HEK293T (cell line): ENCODE data around the gene PAF1.

Source experiments
- CTCF ChIA-PET: fragments of 350-600 bp; formaldehyde crosslinking; extraction: SDS; loops from one replicate; lab custom pipeline; 2021; ENCODE audit warnings: antibody characterized with exemption, inconsistent platforms; lab: Yijun Ruan, JAX
- POLR2A ChIA-PET: fragments of 350-600 bp; formaldehyde crosslinking; extraction: SDS; loops from one replicate; lab custom pipeline; 2020; ENCODE audit warnings: antibody characterized with exemption, inconsistent platforms; lab: Yijun Ruan, JAX
- DNase-seq: peaks from one replicate; pipeline ENCODE4 v3.0.0; 2012; ENCODE audit warnings: mixed read lengths; ENCODE audit errors: extremely low spot score
- ARNT ChIP-seq: fragments of 450-650 bp; IDR thresholded peaks from 2 replicates; pipeline ENCODE4 v1.6.1; 2017; ENCODE audit warnings: mild to moderate bottlenecking
- BHLHE40 ChIP-seq: fragments of 450-650 bp; IDR thresholded peaks from 2 replicates; pipeline ENCODE4 v1.6.1; 2016; ENCODE audit warnings: mild to moderate bottlenecking, moderate library complexity, borderline replicate concordance
- CTBP1 ChIP-seq: fragments of 450-650 bp; IDR thresholded peaks from 2 replicates; pipeline ENCODE4 v1.6.1; 2016; ENCODE audit warnings: borderline replicate concordance
- ELF4 ChIP-seq: fragments of 450-650 bp; IDR thresholded peaks from 2 replicates; pipeline ENCODE4 v1.6.1; 2017; ENCODE audit warnings: antibody characterized with exemption
- FOXA1 ChIP-seq: fragments of 450-650 bp; IDR thresholded peaks from 2 replicates; pipeline ENCODE4 v1.6.1; 2016; ENCODE audit warnings: mild to moderate bottlenecking
- FOXK2 ChIP-seq: fragments of 450-650 bp; IDR thresholded peaks from 2 replicates; pipeline ENCODE4 v1.6.1; 2016; ENCODE audit warnings: mild to moderate bottlenecking
- FOXM1 ChIP-seq: fragments of 450-650 bp; IDR thresholded peaks from 2 replicates; pipeline ENCODE4 v1.6.1; 2017; ENCODE audit warnings: mild to moderate bottlenecking, borderline replicate concordance
- HDGF ChIP-seq: fragments of 450-650 bp; IDR thresholded peaks from 2 replicates; pipeline ENCODE4 v1.6.1; 2017; ENCODE audit warnings: antibody characterized with exemption, borderline replicate concordance
- L3MBTL2 ChIP-seq: fragments of 450-650 bp; conservative IDR thresholded peaks from 2 replicates; pipeline ENCODE4 v1.6.1; 2016; ENCODE audit warnings: mild to moderate bottlenecking
- LEF1 ChIP-seq: fragments of 450-650 bp; IDR thresholded peaks from 2 replicates; pipeline ENCODE4 v1.6.1; 2017; ENCODE audit warnings: mild to moderate bottlenecking, borderline replicate concordance
- NFRKB ChIP-seq: fragments of 450-650 bp; IDR thresholded peaks from 2 replicates; pipeline ENCODE4 v1.6.1; 2016; ENCODE audit warnings: mild to moderate bottlenecking, moderate library complexity
- SP1 ChIP-seq: fragments of 450-650 bp; IDR thresholded peaks from 2 replicates; pipeline ENCODE4 v1.6.1; 2017
- SUZ12 ChIP-seq: fragments of 450-650 bp; IDR thresholded peaks from 2 replicates; pipeline ENCODE4 v1.6.1; 2016; ENCODE audit warnings: mild to moderate bottlenecking
- TARDBP ChIP-seq: fragments of 450-650 bp; IDR thresholded peaks from 2 replicates; pipeline ENCODE4 v1.6.1; 2016
- ZNF384 ChIP-seq: fragments of 450-650 bp; IDR thresholded peaks from 2 replicates; pipeline ENCODE4 v1.6.1; 2016
- TF ChIP-seq, protein P1 (sequence below): fragments of 450-650 bp; IDR thresholded peaks from 2 replicates; pipeline ENCODE4 v1.6.1; 2016

The PAF1 gene

DNA sequence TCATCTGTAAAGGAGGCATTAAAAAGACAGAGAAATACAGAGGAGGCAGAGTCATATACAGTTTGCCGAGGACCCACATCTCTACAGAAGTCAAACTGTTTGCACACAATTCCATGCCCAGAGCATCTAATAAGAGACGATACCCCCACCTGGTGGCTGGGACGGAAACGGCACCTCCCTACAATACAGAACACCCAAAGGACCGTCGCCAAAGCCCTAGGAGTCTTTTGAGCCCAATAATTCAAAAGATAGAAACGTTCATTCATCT is 20.9 kb upstream of the PAF1 start:
- ChIA-PET CTCF (interaction anchor here (0.9 to 1.9 kb wide), 5 partner anchors 10 to 103 kb away, joined by 3 to 25 read pairs (median 4); partner anchors contain the start of genes RPS16, SAMD4B and SELENOV), POLR2A (interaction anchor here (0.9 to 2.3 kb wide), 6 partner anchors 9 to 24 kb away, joined by 3 to 16 read pairs (median 7); partner anchors contain the start of genes MED29, PAF1 and RPS16)
- TF ChIP-seq HDGF (no peak), SP1 (no peak), FOXK2 (no peak), CTBP1 (no peak), ARNT (no peak), BHLHE40 (no peak), LEF1 (no peak), ZNF384 (no peak)
- TF ChIP-seq, protein P1, sequence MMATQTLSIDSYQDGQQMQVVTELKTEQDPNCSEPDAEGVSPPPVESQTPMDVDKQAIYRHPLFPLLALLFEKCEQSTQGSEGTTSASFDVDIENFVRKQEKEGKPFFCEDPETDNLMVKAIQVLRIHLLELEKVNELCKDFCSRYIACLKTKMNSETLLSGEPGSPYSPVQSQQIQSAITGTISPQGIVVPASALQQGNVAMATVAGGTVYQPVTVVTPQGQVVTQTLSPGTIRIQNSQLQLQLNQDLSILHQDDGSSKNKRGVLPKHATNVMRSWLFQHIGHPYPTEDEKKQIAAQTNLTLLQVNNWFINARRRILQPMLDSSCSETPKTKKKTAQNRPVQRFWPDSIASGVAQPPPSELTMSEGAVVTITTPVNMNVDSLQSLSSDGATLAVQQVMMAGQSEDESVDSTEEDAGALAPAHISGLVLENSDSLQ = no peak
- peak; percentile 67 for DNase-seq

DNA sequence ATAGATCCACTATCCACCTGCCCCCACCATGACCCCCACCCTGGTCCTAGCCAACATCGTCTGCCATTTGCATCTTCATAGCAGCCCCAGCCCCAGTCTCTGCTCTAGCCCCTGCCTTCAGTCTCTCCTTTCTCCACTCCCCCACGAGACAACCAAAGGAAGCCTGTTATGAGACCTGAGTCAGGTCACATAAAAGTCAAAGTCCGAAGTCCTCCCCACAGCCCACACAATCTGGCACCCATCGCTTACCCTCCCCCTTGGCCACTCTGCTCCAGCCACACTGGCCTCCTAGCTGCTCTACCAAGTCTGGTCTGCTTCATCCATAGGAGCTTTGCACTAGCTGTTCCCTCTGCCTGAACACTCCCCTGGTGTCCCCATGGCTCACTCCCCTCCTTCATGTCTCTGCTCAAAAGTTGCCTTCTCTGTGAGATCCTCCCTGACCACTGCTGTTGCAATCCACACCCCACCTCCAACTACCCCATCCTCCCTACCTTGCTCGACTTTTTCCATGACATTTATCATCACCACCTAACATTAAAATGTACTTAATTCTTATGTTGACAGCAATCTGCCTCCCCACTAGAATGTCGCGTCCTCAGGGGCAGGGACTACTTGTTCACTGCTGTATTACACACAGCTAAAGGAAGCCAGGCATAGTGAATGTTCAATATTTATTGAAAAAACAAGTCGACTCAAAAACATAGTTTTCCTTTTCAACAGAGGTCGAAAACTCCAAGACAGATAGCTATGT is 20.4 kb upstream of the PAF1 start:
- DNase-seq = no peak
- ChIA-PET POLR2A (interaction anchor here (0.9 to 2.3 kb wide), 6 partner anchors 9 to 25 kb away, joined by 3 to 16 read pairs (median 7); partner anchors contain the start of genes MED29, PAF1 and RPS16), CTCF (interaction anchor here (0.9 to 1.9 kb wide), 5 partner anchors 10 to 103 kb away, joined by 3 to 25 read pairs (median 4); partner anchors contain the start of genes RPS16, SAMD4B and SELENOV)
- TF ChIP-seq NFRKB (no peak), ELF4 (no peak), LEF1 (no peak), FOXK2 (no peak), ZNF384 (no peak), ARNT (no peak), HDGF (no peak), FOXA1 (no peak), SUZ12 (no peak), CTBP1 (no peak), FOXM1 (no peak), L3MBTL2 (no peak), SP1 (no peak), TARDBP (no peak), BHLHE40 (no peak)
- TF ChIP-seq, protein P1 = no peak

GRCh38 chr19:39410831-39411080 is 19.9 kb upstream of the PAF1 start:
- no peak for DNase-seq

DNA sequence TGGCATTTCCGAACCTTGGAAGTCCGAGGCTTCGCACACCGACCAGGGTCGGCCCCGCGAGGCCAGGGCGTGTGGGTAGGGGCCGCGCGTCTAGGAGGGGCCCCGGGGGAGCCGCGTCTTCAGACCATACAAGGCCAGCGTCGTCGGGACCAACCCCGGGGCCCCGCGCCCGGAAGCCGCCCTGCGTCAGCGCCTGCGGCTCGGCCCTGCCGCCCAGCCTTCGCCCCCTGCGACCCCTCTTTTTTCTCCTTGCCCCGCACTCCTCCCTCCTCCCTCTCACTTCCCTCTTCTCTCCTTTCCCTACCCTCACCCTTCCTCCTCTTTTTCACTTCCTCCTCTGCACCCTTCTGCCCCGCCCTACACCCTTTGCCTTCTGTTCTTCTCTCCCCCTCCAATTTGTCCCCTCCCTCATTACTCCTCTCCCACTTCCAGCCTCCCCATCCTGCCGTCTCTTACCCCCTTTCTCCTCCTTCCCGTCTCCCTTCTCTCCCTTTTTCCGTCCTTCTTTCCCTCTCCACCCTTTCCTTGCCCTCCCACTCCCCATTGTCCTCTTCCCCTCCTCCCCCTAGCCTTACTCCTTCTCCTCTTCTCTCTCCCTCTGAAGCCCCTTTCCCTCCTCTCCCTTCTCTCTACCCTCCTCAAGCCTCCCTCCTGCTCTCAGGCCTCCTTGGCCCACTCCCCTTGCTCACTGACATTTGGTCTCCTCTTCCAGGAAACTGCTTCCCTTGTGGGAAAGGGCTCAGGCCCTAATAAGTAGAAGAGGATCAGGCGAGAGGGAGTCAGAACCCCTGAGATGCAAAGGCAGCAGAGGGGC is 19.3 kb upstream of the PAF1 start:
- DNase-seq = no peak
- TF ChIP-seq, protein P1 = no peak
- no peak for TF ChIP-seq BHLHE40
- no peak for TF ChIP-seq FOXA1
- TF ChIP-seq ARNT = no peak
- TF ChIP-seq TARDBP = no peak
- TF ChIP-seq SUZ12 = no peak
- TF ChIP-seq ZNF384 = no peak
- TF ChIP-seq CTBP1 = no peak
- no peak for TF ChIP-seq FOXM1
- TF ChIP-seq L3MBTL2 = no peak; the same call in 1 of the 2 replicates
- TF ChIP-seq SP1 = no peak
- no peak for TF ChIP-seq HDGF
- no peak for TF ChIP-seq LEF1
- ChIA-PET POLR2A (no interaction called here), CTCF (no interaction called here)

More at GRCh38 chr19:39410831-39411080, 19.9 kb upstream of the PAF1 start:
- no peak for TF ChIP-seq FOXM1
- TF ChIP-seq L3MBTL2 = no peak
- ChIA-PET POLR2A (interaction anchor here (1.3 to 2.3 kb wide), 3 partner anchors 8 to 25 kb away, joined by 4 to 16 read pairs (median 9); partner anchors contain the start of gene RPS16), CTCF (interaction anchor here (0.9 to 1.9 kb wide), 2 partner anchors 13 to 69 kb away, joined by 3 to 25 read pairs; partner anchors contain the start of gene SAMD4B)

DNA sequence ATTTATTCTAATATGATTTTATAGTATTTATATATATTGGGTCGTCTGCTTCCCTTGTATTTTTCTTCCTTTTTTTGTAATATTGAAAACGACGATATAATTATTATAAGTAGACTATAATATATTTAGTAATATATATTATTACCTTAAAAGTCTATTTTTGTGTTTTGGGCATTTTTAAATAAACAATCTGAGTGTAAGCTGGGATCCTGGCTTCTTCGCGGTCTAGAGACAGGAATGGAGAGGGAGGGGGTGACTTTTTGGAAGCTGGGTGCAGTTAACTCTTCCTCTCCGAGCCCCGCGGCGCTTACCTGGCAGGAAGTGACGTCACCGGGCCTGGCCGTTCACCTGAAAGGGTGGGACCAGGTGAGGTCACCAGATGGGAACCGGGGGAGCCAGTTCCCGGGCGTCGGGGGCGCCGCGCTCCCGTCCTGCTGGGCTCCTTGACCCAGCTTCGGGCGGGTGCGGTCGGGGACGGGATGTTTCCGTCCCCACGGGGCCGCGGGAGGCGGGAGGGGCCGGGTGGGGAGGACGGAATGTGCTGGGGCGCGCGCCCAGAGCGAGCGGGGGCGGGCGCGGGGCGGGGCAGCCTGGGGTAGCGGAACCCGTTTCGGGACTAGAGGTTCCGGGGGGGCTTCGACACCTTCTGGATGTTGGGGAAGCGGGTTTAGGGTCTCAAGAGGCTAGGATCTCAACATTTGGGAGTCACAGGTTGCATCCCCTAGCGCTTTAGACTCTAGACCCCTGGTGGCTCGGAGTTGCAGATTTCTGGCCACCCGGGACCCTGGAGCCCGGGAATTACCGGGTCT is 18.5 kb upstream of the PAF1 start:
- ChIA-PET POLR2A (interaction anchor here (1.8 to 10.0 kb wide), 2 partner anchors 18 to 26 kb away, joined by 5 to 54 read pairs; partner anchors contain the start of genes MED29, PAF1 and RPS16), CTCF (no interaction called here)
- DNase-seq = no peak
- TF ChIP-seq FOXK2 = no peak
- TF ChIP-seq CTBP1 = peak; percentile 31; the same call in 1 of the 2 replicates
